ENCODE data around the gene MSLN. TPM values are rescaled to one million over a fixed set of nuclear protein-coding genes. Genes with fewer than 3 reads are reported as not detected.

The MSLN gene
- total RNA-seq, 4 donors from 2014 or later = 0.44 to 0.82 TPM; not detected in 2

GRCh38 chr16:796296-797119 is 36.0 kb downstream of the MSLN start:
- no peak for TF ChIP-seq CTCF (IDR thresholded peaks at IDR 0.05; ENCODE audit: low read depth)

GRCh38 chr16:797120-797420 is 36.5 kb downstream of the MSLN start:
- TF ChIP-seq CTCF (IDR thresholded peaks at IDR 0.05; ENCODE audit: low read depth) = no peak

GRCh38 chr16:797686-798085 is 37.2 kb downstream of the MSLN start:
- no peak for TF ChIP-seq CTCF (IDR thresholded peaks at IDR 0.05; ENCODE audit: low read depth)

GRCh38 chr16:798666-799065 is 38.1 kb downstream of the MSLN start:
- TF ChIP-seq CTCF (IDR thresholded peaks at IDR 0.05; ENCODE audit: low read depth) = no peak

GRCh38 chr16:799111-799947 is 38.8 kb downstream of the MSLN start:
- no peak for TF ChIP-seq CTCF (IDR thresholded peaks at IDR 0.05; ENCODE audit: low read depth)

- no peak for TF ChIP-seq CTCF (IDR thresholded peaks at IDR 0.05; ENCODE audit: low read depth)
Observed at GRCh38 chr16:799948-800833, 39.7 kb downstream of the MSLN start, which contains the start of gene GNG13. TSS of gene GNG13 (minus strand) at chr16:800734. CDS start at chr16:799077, 1,657 bp downstream.
